OCI-LY7 (cell line): ENCODE results near the gene CORO2B. TPM values are rescaled to one million over a fixed set of nuclear protein-coding genes. Genes with fewer than 3 reads are reported as not detected.

Experiments
- BruUV-seq: library from RNA; stranded (reverse); fragments of 400-500 nt; replicated peaks from 2 replicates; lab custom pipeline; 2021; lab: Mats Ljungman, UMichigan
- CTCF ChIA-PET: fragments of 300-600 bp; sonication (Branson Sonifier 250); formaldehyde crosslinking; loops from one replicate; lab custom pipeline; 2022; ENCODE audit warnings: antibody characterized with exemption; ENCODE audit not compliant: unreplicated experiment; lab: Charles Lee
- POLR2A ChIA-PET: fragments of 300-600 bp; sonication (Branson Sonifier 250); formaldehyde crosslinking; loops from one replicate; lab custom pipeline; 2022; ENCODE audit warnings: antibody characterized with exemption; lab: Charles Lee
- DNase-seq: peaks from one replicate; pipeline ENCODE4 v3.0.0-alpha.2; 2015; ENCODE audit warnings: low spot score
- H2AFZ ChIP-seq: fragments of 200-600 bp; sonication (generic), shearing (Covaris generic); 2 replicates; pipeline ENCODE4 v1.6.1; 2014; ENCODE audit warnings: mild to moderate bottlenecking, antibody characterized with exemption, low read length, moderate library complexity
- H3K27ac ChIP-seq: fragments of 200-600 bp; sonication (generic); 2 replicates; pipeline ENCODE4 v1.5.1; 2014; ENCODE audit warnings: mixed run types, low read depth, mild to moderate bottlenecking, moderate library complexity, low read length, inconsistent platforms; ENCODE audit not compliant: poor library complexity, severe bottlenecking
- H3K36me3 ChIP-seq: fragments of 200-600 bp; sonication (generic); 2 replicates; pipeline ENCODE4 v1.6.1; 2014; ENCODE audit warnings: mild to moderate bottlenecking, antibody characterized with exemption, low read length, moderate library complexity, mixed read lengths; ENCODE audit not compliant: insufficient read depth
- H3K4me1 ChIP-seq: fragments of 200-600 bp; sonication (generic); 2 replicates; pipeline ENCODE4 v1.5.1; 2014; ENCODE audit warnings: mild to moderate bottlenecking, low read length; ENCODE audit not compliant: insufficient read depth, poor library complexity, severe bottlenecking
- H3K4me2 ChIP-seq: fragments of 200-600 bp; sonication (generic); 2 replicates; pipeline ENCODE4 v1.6.1; 2014; ENCODE audit warnings: mild to moderate bottlenecking, low read length
- H3K4me3 ChIP-seq: fragments of 200-600 bp; sonication (generic); 2 replicates; pipeline ENCODE4 v1.5.1; 2014; ENCODE audit warnings: mild to moderate bottlenecking, low read depth, low read length; ENCODE audit not compliant: poor library complexity, severe bottlenecking
- H3K79me2 ChIP-seq: fragments of 200-600 bp; sonication (generic); 2 replicates; pipeline ENCODE4 v1.6.1; 2016; ENCODE audit warnings: low read depth, mild to moderate bottlenecking, low read length, moderate library complexity, mixed read lengths; ENCODE audit not compliant: insufficient read depth
- H3K9me2 ChIP-seq: fragments of 200-600 bp; sonication (generic); 2 replicates; pipeline ENCODE4 v1.6.1; 2016; ENCODE audit warnings: mild to moderate bottlenecking, low read length, mixed read lengths; ENCODE audit not compliant: insufficient read depth
- H3K9me3 ChIP-seq: fragments of 200-600 bp; sonication (generic); 2 replicates; pipeline ENCODE4 v1.6.1; 2014; ENCODE audit warnings: mild to moderate bottlenecking, mixed run types, low read length, mixed read lengths
- H4K20me1 ChIP-seq: fragments of 200-600 bp; sonication (generic); 2 replicates; pipeline ENCODE4 v1.6.1; 2014; ENCODE audit warnings: mild to moderate bottlenecking, antibody characterized with exemption, low read length, moderate library complexity, mixed read lengths; ENCODE audit not compliant: insufficient read depth
- CTCF ChIP-seq: fragments of 200-600 bp; sonication (generic); conservative IDR thresholded peaks from 2 replicates; pipeline ENCODE4 v1.5.1; 2014; ENCODE audit warnings: mild to moderate bottlenecking, antibody characterized with exemption, low read length, moderate library complexity, mixed read lengths
- EZH2phosphoT487 ChIP-seq: fragments of 200-600 bp; sonication (generic); IDR thresholded peaks from 2 replicates; pipeline ENCODE4 v1.6.1; 2018; ENCODE audit warnings: low read depth, borderline replicate concordance, mild to moderate bottlenecking, mixed run types, antibody characterized with exemption, low read length, moderate library complexity, mixed read lengths
- intact Hi-C: fragments of 100-400 bp; cut with micrococcal nuclease; formaldehyde crosslinking; loops from one replicate; pipeline ENCODE4 v1.10.0; 2022; ENCODE audit not compliant: unreplicated experiment
- total RNA-seq, 2 experiments: library from RNA; depleted of rRNA in 1 of 2; stranded (reverse); fragments of >200 nt in 1 of 2; shearing (Covaris generic) in 1 of 2; gene quantifications; 2 replicates each; pipeline ENCODE4 v1.2.3, GENCODE V29; 2014 to 2022

The CORO2B gene
- total RNA-seq, 2 experiments from 2014 or later, result 7.4 to 12.5 TPM

- no peak for DNase-seq
- TF ChIP-seq EZH2phosphoT487 (no peak), CTCF (no peak)
- H3K27ac ChIP-seq, result no peak overlapping the region
- no peaks in the 10 kb centered on the region for H3K9me2 ChIP-seq
- H3K4me1 ChIP-seq, result no peaks in the 10 kb centered on the region
- BruUV-seq, result no TSS peak
- no peaks in the 10 kb centered on the region for H3K9me3 ChIP-seq
- H3K4me2 ChIP-seq, result no peak overlapping the region
- intact Hi-C loops, result no loop called here
- peaks cover 30% of the 10 kb centered on the region for H3K36me3 ChIP-seq
- ChIA-PET POLR2A (no interaction called here), CTCF (no interaction called here)
- no peak overlapping the region for H3K4me3 ChIP-seq
- no peaks in the 10 kb centered on the region for H4K20me1 ChIP-seq
- H2AFZ ChIP-seq, result no peak overlapping the region
- H3K79me2 ChIP-seq, result no peaks in the 10 kb centered on the region
Measured at GRCh38 chr15:68774521-68775235, 195.9 kb downstream of the CORO2B start.

- H3K79me2 ChIP-seq, result no peaks in the 10 kb centered on the region
- ChIA-PET CTCF (no interaction called here), POLR2A (no interaction called here)
- TF ChIP-seq EZH2phosphoT487, result no peak
- intact Hi-C loops, result no loop called here
- H4K20me1 ChIP-seq, result no peaks in the 10 kb centered on the region
- no peak overlapping the region for H2AFZ ChIP-seq
- no peak overlapping the region for H3K27ac ChIP-seq
- no peak overlapping the region for H3K4me2 ChIP-seq
- H3K9me2 ChIP-seq, result no peaks in the 10 kb centered on the region
- no peak overlapping the region for H3K4me3 ChIP-seq
- no TSS peak for BruUV-seq
- DNase-seq, result no peak
- peaks cover 36% of the 10 kb centered on the region for H3K36me3 ChIP-seq
- H3K4me1 ChIP-seq, result no peaks in the 10 kb centered on the region
- no peaks in the 10 kb centered on the region for H3K9me3 ChIP-seq
Measured at GRCh38 chr15:68775236-68775577, 196.4 kb downstream of the CORO2B start.

- H4K20me1 ChIP-seq, result no peaks in the 10 kb centered on the region
- no peaks in the 10 kb centered on the region for H3K79me2 ChIP-seq
- no TSS peak for BruUV-seq
- no peak overlapping the region for H3K4me3 ChIP-seq
- intact Hi-C loops, result no loop called here
- H3K4me1 ChIP-seq, result no peaks in the 10 kb centered on the region
- DNase-seq, result no peak
- H3K27ac ChIP-seq, result no peak overlapping the region
- ChIA-PET POLR2A (no interaction called here), CTCF (interaction anchor here (1.0 kb wide), 1 partner anchor 100 kb away, joined by 6 read pairs; no protein-coding TSS in a partner anchor)
- peaks cover 42% of the 10 kb centered on the region for H3K36me3 ChIP-seq
- no peak overlapping the region for H3K4me2 ChIP-seq
- no peaks in the 10 kb centered on the region for H3K9me2 ChIP-seq
- no peak overlapping the region for H2AFZ ChIP-seq
- no peak for TF ChIP-seq EZH2phosphoT487
- no peaks in the 10 kb centered on the region for H3K9me3 ChIP-seq
Measured at GRCh38 chr15:68775671-68776476, 197.1 kb downstream of the CORO2B start.
